Measurements from ENCODE around the gene ADAM33.

Gene ADAM33

GRCh38 chr20:3728354-3728753 is 46.5 kb upstream of the ADAM33 start:
- Histone ChIP-seq H4K20me1 (ENCODE audit: insufficient read depth, low read length, poor library complexity, severe bottlenecking) (no peaks in the 10 kb centered on the region), H3K4me3 (ENCODE audit: low read length, poor library complexity, severe bottlenecking) (no peak overlapping the region), H3K9me2 (replicated peaks; ENCODE audit: low read depth, low read length) (no peaks in the 10 kb centered on the region), H3K4me2 (ENCODE audit: low read depth, low read length, poor library complexity, severe bottlenecking) (no peak overlapping the region), H3K36me3 (ENCODE audit: insufficient read depth, low read length) (no peaks in the 10 kb centered on the region), H3K9ac (ENCODE audit: low read depth, low read length, poor library complexity, severe bottlenecking) (no peak overlapping the region), H2AFZ (ENCODE audit: low read length) (peak overlapping the region; percentile 56; the same call in 1 of the 2 replicates), H3K9me3 (ENCODE audit: insufficient read depth, low read depth, low read length) (no peaks in the 10 kb centered on the region), H3K4me1 (ENCODE audit: insufficient read depth, low read length, poor library complexity, severe bottlenecking) (peaks cover 3% of the 10 kb centered on the region), H3K27me3 (ENCODE audit: insufficient read depth, low read length, poor library complexity, severe bottlenecking) (no peaks in the 10 kb centered on the region), H3F3A (ENCODE audit: low read depth) (no peaks in the 10 kb centered on the region), H3K79me2 (ENCODE audit: insufficient read depth, low read length) (no peaks in the 10 kb centered on the region)
- TF ChIP-seq CTCF (conservative IDR thresholded peaks at IDR 0.05; ENCODE audit: low read length): no peak
- TF ChIP-seq EZH2phosphoT487 (IDR thresholded peaks at IDR 0.05; ENCODE audit: borderline replicate concordance): no peak

GRCh38 chr20:3727401-3728021 is 45.7 kb upstream of the ADAM33 start:
- Histone ChIP-seq H3K4me3 (ENCODE audit: low read length, poor library complexity, severe bottlenecking) (no peak overlapping the region), H3K36me3 (ENCODE audit: insufficient read depth, low read length) (no peaks in the 10 kb centered on the region), H3K27me3 (ENCODE audit: insufficient read depth, low read length, poor library complexity, severe bottlenecking) (no peaks in the 10 kb centered on the region), H3K4me2 (ENCODE audit: low read depth, low read length, poor library complexity, severe bottlenecking) (no peak overlapping the region), H3K79me2 (ENCODE audit: insufficient read depth, low read length) (no peaks in the 10 kb centered on the region), H3F3A (ENCODE audit: low read depth) (no peaks in the 10 kb centered on the region), H3K9me2 (replicated peaks; ENCODE audit: low read depth, low read length) (no peaks in the 10 kb centered on the region), H3K9ac (ENCODE audit: low read depth, low read length, poor library complexity, severe bottlenecking) (no peak overlapping the region), H3K9me3 (ENCODE audit: insufficient read depth, low read depth, low read length) (no peaks in the 10 kb centered on the region), H4K20me1 (ENCODE audit: insufficient read depth, low read length, poor library complexity, severe bottlenecking) (no peaks in the 10 kb centered on the region), H2AFZ (ENCODE audit: low read length) (peak overlapping the region; percentile 56; the same call in 1 of the 2 replicates), H3K4me1 (ENCODE audit: insufficient read depth, low read length, poor library complexity, severe bottlenecking) (peaks cover 3% of the 10 kb centered on the region)
- TF ChIP-seq CTCF (conservative IDR thresholded peaks at IDR 0.05; ENCODE audit: low read length) (no peak), EZH2phosphoT487 (IDR thresholded peaks at IDR 0.05; ENCODE audit: borderline replicate concordance) (no peak)

DNA sequence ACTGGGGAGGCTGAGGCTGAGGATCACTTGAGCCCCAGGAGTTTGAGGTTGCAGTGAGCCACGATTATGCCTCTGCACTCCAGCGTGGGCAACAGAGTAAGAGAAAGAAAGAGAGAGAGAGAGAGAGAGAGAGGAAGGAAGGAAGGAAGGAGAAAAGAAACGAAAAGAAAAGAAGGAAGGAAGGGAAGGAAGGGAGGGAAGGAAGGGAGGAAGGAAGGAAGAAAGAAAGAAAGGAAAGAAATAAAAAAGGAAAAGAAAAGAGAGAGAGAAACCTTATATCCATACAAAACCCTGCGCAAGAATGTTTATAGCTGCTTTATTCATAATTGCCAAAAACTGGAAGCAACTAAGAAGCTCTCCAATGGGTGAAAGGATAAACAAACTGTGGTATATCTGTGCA is 42.5 kb upstream of the ADAM33 start:
- no peaks in the 10 kb centered on the region for H4K20me1 ChIP-seq (ENCODE audit: insufficient read depth, low read length, poor library complexity, severe bottlenecking)
- H3K4me3 ChIP-seq (ENCODE audit: low read length, poor library complexity, severe bottlenecking): no peak overlapping the region
- no peaks in the 10 kb centered on the region for H3K79me2 ChIP-seq (ENCODE audit: insufficient read depth, low read length)
- no peaks in the 10 kb centered on the region for H3K36me3 ChIP-seq (ENCODE audit: insufficient read depth, low read length)
- H3F3A ChIP-seq (ENCODE audit: low read depth): no peaks in the 10 kb centered on the region
- no peaks in the 10 kb centered on the region for H3K9me3 ChIP-seq (ENCODE audit: insufficient read depth, low read depth, low read length)
- H3K4me1 ChIP-seq (ENCODE audit: insufficient read depth, low read length, poor library complexity, severe bottlenecking): no peaks in the 10 kb centered on the region
- H3K9ac ChIP-seq (ENCODE audit: low read depth, low read length, poor library complexity, severe bottlenecking): no peak overlapping the region
- no peak for TF ChIP-seq CTCF (conservative IDR thresholded peaks at IDR 0.05; ENCODE audit: low read length)
- no peak for TF ChIP-seq EZH2phosphoT487 (IDR thresholded peaks at IDR 0.05; ENCODE audit: borderline replicate concordance)
- H3K4me2 ChIP-seq (ENCODE audit: low read depth, low read length, poor library complexity, severe bottlenecking): no peak overlapping the region
- H3K9me2 ChIP-seq (replicated peaks; ENCODE audit: low read depth, low read length): no peaks in the 10 kb centered on the region
- H3K27me3 ChIP-seq (ENCODE audit: insufficient read depth, low read length, poor library complexity, severe bottlenecking): no peaks in the 10 kb centered on the region
- no peak overlapping the region for H2AFZ ChIP-seq (ENCODE audit: low read length)
